Breast epithelium (tissue), 4 donors: Measurements from ENCODE around the gene CRIM1. TPM values are rescaled to one million over a fixed set of nuclear protein-coding genes. Genes with fewer than 3 reads are reported as not detected.

Source experiments
- DNase-seq, 2 donors: peaks; one replicate each; pipeline ENCODE4 v3.0.0-alpha.2; 2019; ENCODE audit warnings: low spot score in 2 of 2
- H3K27ac ChIP-seq, 2 donors: fragments of 200-600 bp; sonication (generic) in 1 of 2; one replicate each; pipeline ENCODE4 v1.5.1; 2016 to 2019; ENCODE audit warnings: mild to moderate bottlenecking in 1 of 2
- H3K27me3 ChIP-seq, 2 donors: fragments of 200-600 bp; sonication (generic) in 1 of 2; one replicate each; pipeline versions ENCODE4 v1.5.1 to v1.6.0; 2017 to 2019; ENCODE audit warnings: control low read depth in 1 of 2, mild to moderate bottlenecking in 1 of 2
- H3K36me3 ChIP-seq: fragments of 200-600 bp; one replicate; pipeline ENCODE4 v1.5.1; 2019
- H3K4me1 ChIP-seq, 2 donors: fragments of 200-600 bp; sonication (generic); one replicate each; pipeline ENCODE4 v1.5.1; 2016 to 2019; ENCODE audit warnings: control low read depth in 1 of 2
- H3K4me3 ChIP-seq, 3 donors: fragments of 200-600 bp; sonication (generic); 1 replicate in 2 of 3; 2 replicates in 1 of 3; pipeline ENCODE4 v1.5.1; 2016 to 2019; ENCODE audit warnings: mild to moderate bottlenecking in 3 of 3, moderate library complexity in 2 of 3
- H3K9me3 ChIP-seq, 2 donors: fragments of 200-600 bp; sonication (generic) in 1 of 2; one replicate each; pipeline ENCODE4 v1.5.1; 2016 to 2019; ENCODE audit warnings: control low read depth in 1 of 2
- CTCF ChIP-seq, 3 donors: fragments of 450-650 bp; IDR thresholded peaks; one replicate each; pipeline ENCODE4 v1.5.1; 2016 to 2017; ENCODE audit warnings: antibody characterized with exemption in 3 of 3, mild to moderate bottlenecking in 3 of 3, moderate library complexity in 3 of 3
- POLR2A ChIP-seq: fragments of 450-650 bp; IDR thresholded peaks from one replicate; pipeline ENCODE4 v1.6.1; 2016; ENCODE audit warnings: antibody characterized with exemption, mild to moderate bottlenecking, moderate library complexity
- POLR2AphosphoS5 ChIP-seq, 3 donors: sonication (generic); formaldehyde crosslinking; IDR thresholded peaks; one replicate each; pipeline ENCODE4 v1.6.1; 2017; ENCODE audit warnings: antibody characterized with exemption in 3 of 3
- intact Hi-C: fragments of 100-400 bp; cut with DNase I; formaldehyde crosslinking; loops from one replicate; pipeline ENCODE4 v1.15.1; 2023; ENCODE audit warnings: low total_unique reads
- total RNA-seq, 3 donors: library from RNA; depleted of rRNA; stranded (reverse); fragments of >200 nt; gene quantifications; one replicate each; pipeline ENCODE4 v1.1.0, GENCODE V29; 2016

Gene CRIM1
- total RNA-seq, 3 donors from 2014 or later: 166 to 187 (median 178) TPM

GRCh38 chr2:36370281-36370680 lies 14.7 kb downstream of the CRIM1 start:
- intact Hi-C loops: loop anchor here (10.0 kb wide), 1 partner anchor 2005 kb away; the partner anchor contains the start of gene ATL2

GRCh38 chr2:36371070-36371874 lies 15.7 kb downstream of the CRIM1 start:
- DNase-seq: no peak
- H3K27ac ChIP-seq: peak overlapping the region; percentile 82 to 88
- peak overlapping the region in 1 of 3 donors; percentile 30 for H3K4me3 ChIP-seq
- no peaks in the 10 kb centered on the region for H3K27me3 ChIP-seq
- H3K36me3 ChIP-seq: no peaks in the 10 kb centered on the region
- intact Hi-C loops: loop anchor here (10.0 kb wide), 1 partner anchor 2004 kb away; the partner anchor contains the start of gene ATL2
- H3K9me3 ChIP-seq: no peaks in the 10 kb centered on the region
- peaks cover 19 to 58% of the 10 kb centered on the region in 2 donors for H3K4me1 ChIP-seq
- no peak for TF ChIP-seq POLR2AphosphoS5 (IDR thresholded peaks at IDR 0.05)
- TF ChIP-seq POLR2A: no peak
- TF ChIP-seq CTCF (IDR thresholded peaks at IDR 0.05): no peak

More at GRCh38 chr2:36370281-36370680, 14.7 kb downstream of the CRIM1 start:
- peaks cover 19 to 53% of the 10 kb centered on the region in 2 donors for H3K4me1 ChIP-seq
- no peak for TF ChIP-seq POLR2A
- no peak for TF ChIP-seq CTCF (IDR thresholded peaks at IDR 0.05)
- no peak for TF ChIP-seq POLR2AphosphoS5 (IDR thresholded peaks at IDR 0.05)
- peak overlapping the region; percentile 82 to 88 for H3K27ac ChIP-seq
- H3K36me3 ChIP-seq: no peaks in the 10 kb centered on the region
- DNase-seq: no peak
- no peaks in the 10 kb centered on the region for H3K27me3 ChIP-seq
- no peak overlapping the region for H3K4me3 ChIP-seq
- H3K9me3 ChIP-seq: no peaks in the 10 kb centered on the region

GRCh38 chr2:36371928-36372391 lies 16.4 kb downstream of the CRIM1 start:
- Histone ChIP-seq H3K4me3 (peak overlapping the region in 1 of 3 donors; percentile 30), H3K9me3 (no peaks in the 10 kb centered on the region), H3K36me3 (no peaks in the 10 kb centered on the region), H3K4me1 (peaks cover 15 to 55% of the 10 kb centered on the region in 2 donors), H3K27ac (peak overlapping the region; percentile 82 to 88), H3K27me3 (no peaks in the 10 kb centered on the region)
- TF ChIP-seq CTCF (IDR thresholded peaks at IDR 0.05) (no peak), POLR2A (no peak), POLR2AphosphoS5 (IDR thresholded peaks at IDR 0.05) (no peak)
- intact Hi-C loops: loop anchor here (10.0 kb wide), 1 partner anchor 2003 kb away; the partner anchor contains the start of gene ATL2
- no peak for DNase-seq

GRCh38 chr2:36373149-36373926 lies 17.8 kb downstream of the CRIM1 start:
- intact Hi-C loops: loop anchor here (10.0 kb wide), 1 partner anchor 2001 kb away; the partner anchor contains the start of gene ATL2
- peak in 2 of 3 donors; percentile 11 to 35 for TF ChIP-seq POLR2AphosphoS5 (IDR thresholded peaks at IDR 0.05)
- no peak for TF ChIP-seq CTCF (IDR thresholded peaks at IDR 0.05)
- no peaks in the 10 kb centered on the region for H3K9me3 ChIP-seq
- no peak for DNase-seq
- no peaks in the 10 kb centered on the region for H3K27me3 ChIP-seq
- H3K36me3 ChIP-seq: no peaks in the 10 kb centered on the region
- peak overlapping the region; percentile 82 to 88 for H3K27ac ChIP-seq
- peak overlapping the region in 1 of 3 donors; percentile 14 for H3K4me3 ChIP-seq
- peaks cover 15 to 42% of the 10 kb centered on the region in 2 donors for H3K4me1 ChIP-seq
